Umbilical cord (tissue), 2 donors: ENCODE measurements around the gene EARS2. TPM values are rescaled to one million over a fixed set of nuclear protein-coding genes. Genes with fewer than 3 reads are reported as not detected.
"Not testable (repeated sequence)": the region's sequence is repeated elsewhere in the genome, so short reads cannot be mapped to it uniquely, and the experiment has no call there.

Experiments used
- DNase-seq: peaks from one replicate; pipeline ENCODE4 v3.0.0-alpha.2; 2015; ENCODE audit warnings: low spot score
- total RNA-seq: library from RNA; depleted of rRNA; stranded (reverse); fragments of >200 nt; gene quantifications from one replicate; pipeline ENCODE4 v1.2.3, GENCODE V29; 2014; ENCODE audit warnings: low replicate concordance; ENCODE audit not compliant: insufficient read depth

The EARS2 gene
- total RNA-seq, 1 donor from 2014 or later: 26.0 TPM

GRCh38 chr16:23505671-23506605, 51.2 kb downstream of the EARS2 start:
- DNase-seq: peak; percentile 24

DNA sequence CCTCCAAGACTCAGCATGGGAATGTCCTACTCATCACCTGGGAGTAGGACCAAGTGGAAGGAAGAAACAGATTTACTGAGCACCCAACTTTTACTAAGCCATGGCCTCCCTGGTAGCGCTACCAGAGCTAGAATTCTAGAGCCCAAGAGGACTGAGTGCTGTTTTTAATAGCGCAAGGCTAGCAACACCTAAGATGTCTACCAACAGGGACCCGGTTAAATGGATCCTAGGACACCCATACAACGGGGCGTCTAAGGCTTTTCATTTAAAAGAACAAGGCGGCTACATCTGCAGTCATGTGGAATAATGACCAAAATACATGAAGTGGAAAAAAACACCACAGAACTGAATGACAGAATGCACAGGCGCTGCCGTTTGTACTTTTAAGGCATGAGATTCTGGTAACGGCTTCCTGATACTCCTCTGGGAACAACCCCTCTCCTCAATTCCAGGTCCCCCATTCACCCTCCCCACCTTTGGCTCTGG, 51.9 kb downstream of the EARS2 start:
- DNase-seq: no peak

DNA sequence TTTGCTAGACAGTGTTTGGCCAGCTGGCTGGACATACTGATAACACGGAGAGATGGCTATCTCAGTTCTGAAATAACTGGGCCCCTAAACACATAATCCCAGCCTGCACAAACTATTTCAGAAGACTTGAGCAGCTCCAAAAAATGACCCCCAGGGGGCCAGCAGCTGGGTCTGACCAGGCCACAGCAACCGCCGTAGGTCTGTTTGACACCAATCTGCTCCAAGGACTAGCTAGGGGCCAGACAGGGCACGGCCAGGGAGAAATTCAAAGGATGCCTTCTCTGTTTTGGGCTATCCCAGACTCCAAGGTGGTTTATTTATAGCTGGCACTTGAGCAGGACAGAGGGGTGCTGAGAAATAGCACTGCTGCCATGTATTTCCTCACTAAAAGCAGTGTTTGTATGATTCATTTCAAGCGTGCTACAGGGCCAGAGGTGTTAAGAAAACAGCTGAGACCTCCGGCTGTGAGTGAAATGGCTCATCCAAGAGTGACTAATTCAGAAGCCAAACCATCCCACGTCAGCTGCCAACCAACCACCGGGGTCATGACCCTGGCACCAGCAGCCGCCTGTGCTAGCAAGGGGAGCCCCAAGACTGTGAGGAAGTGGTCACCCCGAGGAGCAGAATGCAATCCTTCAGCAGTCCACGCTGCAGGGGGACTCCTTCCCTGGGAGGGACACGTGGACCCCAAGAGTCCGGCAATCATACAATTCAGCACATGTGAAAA, 52.5 kb downstream of the EARS2 start:
- peak; percentile 13 for DNase-seq

GRCh38 chr16:23504076-23504452, 53.1 kb downstream of the EARS2 start:
- DNase-seq: peak; percentile 77

DNA sequence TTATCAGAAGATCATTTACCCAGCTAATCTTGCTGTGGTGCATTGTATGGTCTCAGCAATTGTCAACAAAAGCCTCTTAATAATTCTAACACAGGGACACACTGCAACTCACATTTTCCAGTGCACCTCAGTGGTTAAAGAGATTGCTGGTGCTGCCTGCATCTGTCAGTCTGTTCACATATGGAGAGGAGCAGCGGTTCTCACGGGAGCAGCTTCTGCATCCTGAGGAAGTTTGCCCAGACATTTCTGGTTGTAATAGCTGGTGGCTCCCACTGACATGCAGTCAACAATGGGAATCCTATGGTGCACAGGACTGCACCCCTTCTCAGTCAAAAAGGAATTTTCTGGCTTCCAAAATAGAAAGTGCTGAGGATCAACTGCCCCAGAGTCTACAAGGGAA, 54.7 kb downstream of the EARS2 start:
- DNase-seq: no peak

- no peak for DNase-seq
These were observed 55.9 kb downstream of the EARS2 start for GRCh38 chr16:23501291-23501690.

- DNase-seq: no peak
These were observed 56.3 kb downstream of the EARS2 start for GRCh38 chr16:23500862-23501225.

GRCh38 chr16:23500212-23500861, 56.8 kb downstream of the EARS2 start:
- no peak for DNase-seq

- no peak for DNase-seq
These were observed 57.3 kb downstream of the EARS2 start for GRCh38 chr16:23499801-23500200.

DNA sequence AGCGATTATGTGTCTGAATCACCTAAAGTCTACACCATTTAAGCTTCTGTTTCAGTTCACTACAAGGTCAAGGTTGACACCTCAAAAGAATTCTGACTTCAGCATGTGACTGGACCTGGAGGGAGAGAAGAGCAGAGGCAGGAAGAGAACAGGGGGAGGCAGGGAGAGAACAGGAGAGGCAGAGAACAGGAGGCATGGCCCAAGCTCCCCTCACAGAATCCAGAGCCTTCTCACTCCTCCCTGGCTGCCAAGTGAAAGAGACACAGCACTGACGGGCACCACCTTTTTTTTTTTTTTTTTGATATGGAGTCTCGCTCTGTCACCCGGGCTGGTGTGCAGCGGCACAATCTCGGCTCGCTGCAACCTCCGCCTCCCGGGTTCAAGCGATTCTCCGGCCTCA, 58.3 kb downstream of the EARS2 start:
- no peak for DNase-seq

DNA sequence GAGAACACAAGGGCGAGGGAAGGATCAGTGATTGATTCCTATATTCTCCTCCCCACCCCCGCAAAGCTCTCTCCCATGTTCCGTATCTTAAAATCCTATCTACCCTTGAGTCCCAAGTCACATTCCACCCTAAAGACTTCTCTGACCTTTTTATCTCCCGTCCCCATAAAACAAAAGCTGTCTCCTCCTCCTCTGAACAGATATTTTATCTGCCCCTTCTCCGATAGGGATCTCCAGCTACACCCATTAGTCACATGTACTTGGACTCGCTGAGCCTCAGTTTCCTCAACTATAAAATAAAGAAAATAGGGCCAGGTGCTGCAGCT, 59.6 kb downstream of the EARS2 start:
- DNase-seq: no peak

DNA sequence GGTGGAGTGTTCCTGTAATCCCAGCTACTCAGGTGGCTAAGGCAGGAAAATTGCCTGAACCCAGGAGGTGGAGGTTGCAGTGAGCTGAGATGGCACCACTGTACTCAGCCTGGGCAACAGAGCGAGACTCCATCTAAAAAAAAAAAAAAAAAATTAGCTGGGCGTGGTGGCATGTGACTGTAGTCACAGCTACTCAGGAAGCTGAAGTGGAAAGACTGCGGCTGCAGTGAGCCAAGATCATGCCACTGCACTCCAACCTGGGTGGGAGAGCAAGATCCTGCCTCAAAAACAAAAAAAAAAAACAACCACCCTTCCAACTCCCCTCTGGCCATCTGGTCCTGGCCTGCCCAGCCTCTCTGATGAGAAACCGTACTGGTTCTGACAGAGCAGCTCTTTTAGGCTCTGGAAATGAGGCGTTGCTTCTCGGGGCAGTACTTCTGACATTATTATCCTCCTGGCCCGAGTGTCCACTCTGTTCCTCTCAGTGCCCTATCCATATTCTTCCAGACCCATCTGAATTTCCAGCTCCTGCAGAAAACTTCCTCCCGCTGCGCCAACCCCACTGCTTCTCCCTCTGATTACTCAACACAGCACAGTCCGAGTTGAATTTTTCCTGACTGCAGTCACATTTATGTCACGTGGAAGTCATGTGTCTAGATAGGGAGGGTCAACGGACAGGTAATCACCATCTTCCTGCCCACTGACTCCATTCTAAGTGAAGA, 60.2 kb downstream of the EARS2 start:
- DNase-seq: peak; percentile 72

DNA sequence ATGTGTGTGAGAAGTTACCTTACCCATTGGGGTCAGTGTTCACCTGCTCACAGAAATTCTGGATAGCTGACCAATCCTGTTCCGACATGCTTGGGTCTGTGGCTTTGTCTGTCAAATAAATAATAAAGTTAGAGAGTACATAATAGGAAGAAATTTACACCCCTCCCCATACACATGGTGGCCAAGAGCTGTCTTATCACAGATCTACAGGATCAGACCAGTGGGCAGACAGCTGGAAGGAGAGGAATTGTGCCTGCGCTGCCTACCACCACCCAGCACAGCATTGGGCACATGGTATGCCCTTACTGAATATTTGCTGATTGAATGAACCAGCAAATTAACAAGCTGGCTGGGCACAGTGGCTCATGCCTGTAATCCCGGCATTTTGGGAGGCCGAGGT, 61.5 kb downstream of the EARS2 start:
- no peak for DNase-seq

- DNase-seq: no peak
These were observed 63.0 kb downstream of the EARS2 start for GRCh38 chr16:23494188-23494587.

- DNase-seq: peak; percentile 13
These were observed 65.4 kb downstream of the EARS2 start for GRCh38 chr16:23491490-23492391.

GRCh38 chr16:23486480-23486879, 70.7 kb downstream of the EARS2 start:
- DNase-seq: no peak

GRCh38 chr16:23485841-23486240, 71.3 kb downstream of the EARS2 start:
- no peak for DNase-seq

DNA sequence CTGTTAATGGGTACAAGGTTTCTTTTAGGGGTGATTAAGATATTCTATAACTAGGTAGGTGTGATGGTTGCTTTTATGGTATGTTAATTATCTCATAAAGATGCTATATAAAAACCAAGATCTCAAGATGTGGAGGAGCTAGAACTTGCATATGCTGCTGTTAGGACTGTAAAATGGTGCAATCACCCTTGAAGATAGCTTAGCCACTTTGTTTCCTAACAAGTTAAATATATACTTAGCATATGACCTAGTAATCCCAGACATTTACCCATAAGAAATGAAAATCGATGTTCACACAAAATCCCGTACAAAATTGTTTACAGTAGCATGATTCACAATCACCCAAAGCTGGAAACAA, 71.9 kb downstream of the EARS2 start:
- no peak for DNase-seq

DNA sequence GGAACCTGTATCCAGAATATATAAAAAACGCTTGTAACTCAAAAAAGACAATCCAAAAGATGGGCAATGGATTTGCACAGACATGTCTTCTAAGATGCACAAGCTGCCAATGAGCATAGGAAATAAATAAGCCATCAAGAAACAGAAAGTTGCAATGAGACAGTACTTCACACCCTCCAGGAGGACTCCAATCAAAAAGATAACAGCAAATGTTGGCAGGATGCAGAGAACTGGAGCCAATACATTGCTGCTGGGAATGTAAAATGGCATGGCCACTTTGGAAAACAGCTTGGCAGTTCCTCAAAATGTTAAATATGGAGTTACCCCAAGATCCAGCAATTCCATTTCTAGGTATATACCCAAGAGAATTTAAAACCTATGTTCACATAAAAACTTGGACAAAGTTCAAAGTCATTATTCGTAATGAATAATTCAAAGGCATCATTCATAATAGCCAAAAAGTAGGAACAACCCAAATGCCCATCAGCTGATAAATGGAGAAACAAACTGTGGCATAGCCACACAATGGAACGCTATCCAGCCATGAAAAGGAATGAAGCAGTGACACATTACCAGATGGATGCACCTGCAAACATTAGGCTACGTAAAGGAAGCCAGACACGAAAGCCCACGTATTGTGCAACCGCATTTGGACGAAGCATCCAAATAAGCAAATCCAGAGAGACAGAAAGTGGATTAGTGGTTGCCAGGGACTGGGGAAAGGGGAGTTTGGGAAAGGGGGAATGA, 72.5 kb downstream of the EARS2 start:
- no peak for DNase-seq

DNA sequence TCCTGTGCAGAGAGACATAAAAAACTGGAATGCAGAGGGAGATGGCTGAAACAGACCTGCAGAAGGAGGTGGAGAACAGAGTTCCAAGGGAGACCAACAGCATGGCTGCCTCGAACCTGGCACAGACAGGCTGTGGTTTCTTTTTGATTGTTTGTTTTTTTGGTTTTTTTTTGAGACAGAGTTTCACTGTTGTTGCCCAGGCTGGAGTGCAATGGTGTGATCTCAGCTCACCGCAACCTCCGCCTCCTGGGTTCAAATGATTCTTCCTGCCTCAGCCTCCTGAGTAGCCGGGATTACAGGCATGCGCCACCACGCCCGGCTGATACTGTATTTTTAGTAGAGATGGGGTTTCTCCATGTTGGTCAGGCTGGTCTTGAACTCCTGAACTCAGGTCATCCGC, 73.7 kb downstream of the EARS2 start:
- not testable (repeated sequence) for DNase-seq
